GM10266 (cell line): Measurements from ENCODE around the gene FAM171A2.

Source experiments
- DNase-seq: peaks from one replicate; pipeline ENCODE4 v3.0.0; 2012; ENCODE audit errors: extremely low spot score
- TF ChIP-seq, protein P1 (sequence below): IDR thresholded peaks from 2 replicates; pipeline ENCODE4 v1.5.1; 2012; ENCODE audit warnings: mild to moderate bottlenecking, low read depth; ENCODE audit not compliant: control insufficient read depth, insufficient read depth; ENCODE audit errors: missing control alignments

FAM171A2 gene

DNA sequence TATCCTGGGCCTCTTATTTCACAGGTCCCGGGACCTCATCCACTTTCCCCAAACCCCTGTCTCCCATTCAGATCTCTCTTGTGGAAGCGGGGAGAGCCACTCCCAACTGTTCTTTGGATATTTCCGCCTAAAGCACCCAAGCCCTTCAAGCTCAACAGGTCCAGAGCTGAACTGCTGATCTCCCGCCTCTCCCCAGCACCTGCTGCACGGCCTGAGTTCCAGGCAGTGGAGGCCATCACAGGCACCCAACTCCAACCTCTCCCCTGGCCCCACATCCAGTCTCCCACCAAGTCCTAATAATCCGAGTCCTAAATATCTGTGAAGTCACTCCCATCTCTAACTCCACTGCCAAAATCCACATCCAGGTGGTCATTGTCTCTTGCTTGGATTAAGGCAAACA, 19.3 kb upstream of the FAM171A2 start:
- TF ChIP-seq, protein P1, sequence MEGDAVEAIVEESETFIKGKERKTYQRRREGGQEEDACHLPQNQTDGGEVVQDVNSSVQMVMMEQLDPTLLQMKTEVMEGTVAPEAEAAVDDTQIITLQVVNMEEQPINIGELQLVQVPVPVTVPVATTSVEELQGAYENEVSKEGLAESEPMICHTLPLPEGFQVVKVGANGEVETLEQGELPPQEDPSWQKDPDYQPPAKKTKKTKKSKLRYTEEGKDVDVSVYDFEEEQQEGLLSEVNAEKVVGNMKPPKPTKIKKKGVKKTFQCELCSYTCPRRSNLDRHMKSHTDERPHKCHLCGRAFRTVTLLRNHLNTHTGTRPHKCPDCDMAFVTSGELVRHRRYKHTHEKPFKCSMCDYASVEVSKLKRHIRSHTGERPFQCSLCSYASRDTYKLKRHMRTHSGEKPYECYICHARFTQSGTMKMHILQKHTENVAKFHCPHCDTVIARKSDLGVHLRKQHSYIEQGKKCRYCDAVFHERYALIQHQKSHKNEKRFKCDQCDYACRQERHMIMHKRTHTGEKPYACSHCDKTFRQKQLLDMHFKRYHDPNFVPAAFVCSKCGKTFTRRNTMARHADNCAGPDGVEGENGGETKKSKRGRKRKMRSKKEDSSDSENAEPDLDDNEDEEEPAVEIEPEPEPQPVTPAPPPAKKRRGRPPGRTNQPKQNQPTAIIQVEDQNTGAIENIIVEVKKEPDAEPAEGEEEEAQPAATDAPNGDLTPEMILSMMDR = no peak
- DNase-seq = no peak

DNA sequence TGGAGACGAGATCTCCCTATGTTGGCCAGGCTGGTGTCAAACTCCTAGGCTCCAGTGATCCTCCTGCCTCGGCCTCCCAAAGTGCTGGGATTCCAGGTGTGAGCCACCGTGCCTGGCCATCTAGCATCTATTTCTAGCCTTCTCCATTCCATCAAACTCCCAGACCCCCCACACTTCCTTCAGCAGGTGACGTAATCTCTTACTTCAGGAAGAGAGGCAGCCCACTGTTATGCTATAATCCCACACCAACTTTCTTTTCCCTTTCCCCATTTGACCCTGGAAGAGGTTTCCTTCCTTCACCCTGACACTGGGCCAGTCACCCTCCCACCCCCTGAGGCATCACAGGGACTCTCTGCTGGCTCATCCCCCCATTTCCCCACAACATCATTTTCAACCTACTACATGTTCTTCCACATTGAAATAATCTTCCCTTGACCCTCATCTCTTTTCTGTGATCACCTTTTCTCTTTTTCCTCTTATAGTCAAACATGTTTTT, 18.2 kb upstream of the FAM171A2 start:
- TF ChIP-seq, protein P1 = no peak
- DNase-seq = no peak

DNA sequence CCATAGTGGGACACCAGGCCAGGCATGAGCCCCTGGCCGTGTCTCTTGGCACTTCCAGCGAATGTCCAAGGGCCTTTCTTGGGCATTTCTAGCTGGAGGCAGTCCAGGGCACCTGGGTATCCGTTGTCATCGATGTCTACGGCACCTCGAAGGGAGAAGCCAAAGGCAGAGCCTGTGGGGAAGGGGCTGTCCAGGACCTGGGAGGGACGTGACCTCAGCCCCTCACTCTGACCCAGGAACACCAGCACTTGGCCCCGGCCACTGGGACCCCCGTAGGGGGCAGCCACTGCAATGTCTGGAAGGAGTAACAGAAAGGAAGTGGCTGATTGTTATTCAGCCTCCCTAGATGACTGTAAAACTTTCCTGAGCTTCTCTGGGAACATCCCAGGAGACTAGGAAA, 17.1 kb upstream of the FAM171A2 start:
- TF ChIP-seq, protein P1 = no peak
- no peak for DNase-seq

DNA sequence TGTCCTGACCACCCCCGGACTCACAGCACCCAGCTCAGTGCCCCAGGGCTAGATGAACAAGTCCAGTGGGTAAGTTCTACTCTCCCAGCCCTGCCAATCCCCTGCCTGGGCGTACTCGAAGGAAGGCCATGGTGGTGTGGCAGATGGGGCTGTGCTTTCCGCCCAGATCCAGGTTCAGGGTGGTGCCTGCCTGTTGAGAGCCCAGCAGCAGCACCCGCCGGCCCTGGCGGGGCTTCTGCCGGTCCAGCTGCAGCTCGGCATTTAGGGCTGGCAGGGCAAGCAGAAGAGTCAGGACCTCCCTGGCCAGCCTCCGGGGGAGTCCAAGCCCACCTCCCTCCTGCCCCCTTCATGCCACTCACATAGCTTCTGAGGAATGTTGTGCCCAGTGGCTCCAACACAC, 16.2 kb upstream of the FAM171A2 start:
- DNase-seq = no peak
- TF ChIP-seq, protein P1 = no peak

DNA sequence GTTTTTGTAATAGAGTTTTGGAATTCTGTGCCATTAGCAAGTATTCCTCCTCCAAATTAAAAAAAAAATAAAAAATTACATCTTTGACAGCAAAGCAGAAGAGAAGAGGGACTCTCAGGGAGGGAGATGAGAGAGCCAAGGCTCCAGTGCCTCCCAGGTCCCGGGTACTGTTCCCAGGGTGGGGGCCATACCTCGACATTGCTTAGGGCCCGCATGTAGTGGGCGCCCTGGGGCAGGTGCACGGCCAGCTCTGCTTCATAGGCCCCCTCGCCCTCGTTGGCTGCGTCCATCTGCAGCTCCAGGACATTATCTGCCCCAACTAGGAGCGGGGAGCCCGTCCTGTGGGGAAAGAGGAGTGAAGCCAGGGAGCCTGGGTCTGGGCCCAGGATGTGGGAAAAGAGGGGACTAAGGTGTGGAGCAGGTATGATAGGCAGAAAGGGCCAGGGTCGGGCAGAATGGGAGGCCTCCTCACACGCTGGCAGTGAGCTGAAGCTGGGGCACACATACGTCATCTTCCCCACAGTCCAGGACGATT, 14.6 kb upstream of the FAM171A2 start:
- TF ChIP-seq, protein P1 = no peak
- peak; percentile 20 for DNase-seq

DNA sequence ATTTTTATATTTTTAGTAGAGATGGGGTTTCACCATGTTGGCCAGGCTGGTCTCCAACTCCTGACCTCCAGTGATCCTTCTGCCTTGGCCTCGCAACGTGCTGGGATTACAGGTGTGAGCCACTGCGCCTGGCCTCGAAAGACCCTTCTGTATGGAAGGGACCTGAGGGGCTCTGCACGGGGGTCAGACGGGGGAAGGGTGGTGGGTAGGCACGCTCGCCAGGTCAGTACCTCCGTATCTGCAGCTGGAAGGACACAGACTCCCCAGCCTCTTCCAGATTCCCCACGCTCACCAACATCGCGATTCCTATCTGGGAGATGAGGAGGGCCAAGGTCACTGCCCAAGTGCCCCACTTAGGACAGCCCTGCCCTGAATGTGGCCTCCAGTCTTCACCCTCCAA, 13.1 kb upstream of the FAM171A2 start:
- no peak for DNase-seq
- TF ChIP-seq, protein P1 = no peak

DNA sequence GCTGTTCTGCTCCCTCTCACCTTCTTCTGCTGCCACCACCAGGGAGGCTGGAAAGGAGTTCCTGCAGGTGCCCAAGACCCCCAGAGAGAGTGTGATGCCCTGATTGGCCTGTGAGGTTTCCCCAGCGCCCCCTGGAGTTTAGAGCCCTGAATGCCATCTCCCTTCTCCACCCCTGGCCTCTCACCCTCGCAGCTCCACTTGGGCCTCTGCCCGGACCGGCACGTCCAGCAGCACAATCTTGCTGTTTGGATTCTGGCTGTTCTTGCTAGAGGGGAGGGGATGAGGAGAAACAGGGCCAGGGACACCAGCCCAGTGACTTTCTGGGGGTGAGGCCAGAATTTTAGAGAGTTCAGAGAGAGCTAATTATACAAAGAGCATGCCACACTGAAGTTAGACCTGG, 12.5 kb upstream of the FAM171A2 start:
- DNase-seq = peak; percentile 71
- TF ChIP-seq, protein P1 = peak; percentile 41
